Ishikawa (cell line): ENCODE measurements around the gene RAD51B.

Experiments used
- CREB1 ChIP-seq: IDR thresholded peaks from 2 replicates; pipeline ENCODE4 v1.6.1; 2012; ENCODE audit warnings: low read depth
- NFIC ChIP-seq: IDR thresholded peaks from 2 replicates; pipeline ENCODE4 v1.6.1; 2012
- TAF1 ChIP-seq: IDR thresholded peaks from 2 replicates; pipeline ENCODE4 v1.6.1; 2012; ENCODE audit warnings: low read depth, mild to moderate bottlenecking

DNA sequence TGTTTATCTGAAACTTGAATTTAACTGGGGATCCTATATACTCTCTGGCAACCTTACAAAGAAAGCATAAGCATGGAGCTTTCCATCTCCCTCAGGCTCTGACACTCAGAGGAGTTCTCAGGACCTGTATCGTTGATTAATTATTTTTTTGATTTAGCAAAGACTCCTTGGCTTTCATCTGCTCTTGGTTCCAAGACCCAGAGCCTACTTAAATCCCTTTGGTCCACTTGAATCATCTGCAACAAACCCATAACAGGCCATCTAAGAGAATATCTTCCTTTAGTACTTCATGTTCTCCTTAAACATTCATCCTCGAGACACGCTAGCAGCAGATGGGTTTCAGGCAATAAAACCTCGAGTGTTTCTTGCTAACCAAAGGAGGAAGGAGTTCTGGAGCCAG is 887.9 kb downstream of the RAD51B start:
- no peak for TF ChIP-seq TAF1
- TF ChIP-seq NFIC, result no peak
- TF ChIP-seq CREB1, result no peak
